HG02642 (cell line): ENCODE data around the gene VCAN.

Experiments
- ATAC-seq: cut with Tn5 transposase; IDR thresholded peaks from one replicate; pipeline ENCODE4 v1.9.1; 2021; ENCODE audit warnings: mild to moderate bottlenecking; ENCODE audit not compliant: unreplicated experiment, poor library complexity

VCAN gene

DNA sequence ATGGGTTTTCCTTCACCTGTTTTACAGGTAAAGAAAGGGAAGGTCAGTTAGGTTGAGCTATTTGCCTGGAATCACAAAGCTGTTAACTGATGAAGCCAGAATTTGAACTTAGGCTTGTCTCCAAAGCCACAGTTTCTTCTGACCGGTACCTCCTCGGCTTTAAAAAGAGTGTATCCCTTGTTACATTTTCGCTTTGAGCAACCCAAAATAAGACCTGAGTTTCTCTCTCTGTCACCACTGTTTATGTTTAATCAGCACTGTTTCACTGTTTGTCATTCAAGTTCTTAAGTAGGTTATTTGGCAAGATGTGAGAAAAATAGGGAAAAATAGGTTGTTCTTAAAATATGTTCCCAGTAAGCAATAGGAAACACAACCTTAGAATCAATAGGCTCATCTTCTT is 84.6 kb downstream of the VCAN start:
- ATAC-seq: peak; percentile 87

DNA sequence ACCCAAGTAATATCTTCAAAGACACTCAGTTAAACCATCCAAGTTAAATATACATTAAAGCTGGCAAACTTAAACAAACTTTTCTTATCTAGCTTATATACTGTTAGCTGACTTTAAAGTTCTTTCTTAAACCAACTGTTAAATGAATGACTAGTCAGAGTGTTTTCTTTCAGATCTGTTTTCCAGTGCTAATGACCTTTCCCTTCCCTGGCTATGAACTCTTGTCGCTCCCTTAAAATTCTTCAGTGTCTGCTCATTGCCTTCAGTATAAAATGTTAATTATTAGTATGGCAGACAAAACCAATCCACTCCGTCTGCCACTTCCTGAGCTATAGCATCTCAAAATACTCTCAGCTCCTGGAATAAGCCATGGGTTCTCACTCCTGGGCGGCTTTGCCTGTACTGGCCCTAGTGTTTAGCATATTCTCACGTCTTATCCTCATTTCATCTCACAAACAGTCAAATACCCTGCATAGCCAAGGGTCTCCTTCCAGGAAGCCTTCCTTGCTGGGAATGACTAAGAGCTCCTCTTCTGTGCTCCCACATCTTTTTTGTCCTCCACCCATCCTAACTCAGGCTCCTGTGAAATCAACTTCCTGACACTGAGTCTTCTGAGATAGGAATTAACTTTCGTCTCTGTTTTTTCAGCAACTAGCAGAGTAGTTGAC is 87.7 kb downstream of the VCAN start:
- no peak for ATAC-seq

DNA sequence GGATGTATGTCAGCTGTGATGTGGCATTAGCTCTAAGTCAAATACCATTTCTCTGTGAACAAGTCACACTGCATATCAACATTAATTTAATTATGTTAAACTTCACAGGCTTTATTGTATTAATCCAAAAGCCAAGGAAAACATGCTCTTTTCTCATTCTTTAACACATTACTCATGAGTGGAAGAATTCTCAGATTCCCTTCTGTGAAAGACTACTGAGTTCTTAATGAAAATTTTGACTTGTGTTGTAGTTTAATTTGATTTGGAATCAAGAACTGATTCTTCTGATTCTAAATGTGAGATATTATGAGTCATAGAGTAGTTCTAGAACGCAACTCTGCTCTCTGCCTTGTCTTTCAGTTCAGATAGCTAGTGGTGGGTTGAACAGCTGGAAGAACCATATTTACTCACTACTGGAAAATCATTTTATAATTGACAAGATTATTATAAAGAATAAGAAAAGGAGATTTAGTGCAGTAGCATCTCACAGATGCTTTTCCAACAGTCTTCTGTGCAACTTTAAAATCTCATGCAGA is 90.6 kb downstream of the VCAN start:
- no peak for ATAC-seq

GRCh38 chr5:83562791-83563557 is 91.4 kb downstream of the VCAN start:
- ATAC-seq: no peak

DNA sequence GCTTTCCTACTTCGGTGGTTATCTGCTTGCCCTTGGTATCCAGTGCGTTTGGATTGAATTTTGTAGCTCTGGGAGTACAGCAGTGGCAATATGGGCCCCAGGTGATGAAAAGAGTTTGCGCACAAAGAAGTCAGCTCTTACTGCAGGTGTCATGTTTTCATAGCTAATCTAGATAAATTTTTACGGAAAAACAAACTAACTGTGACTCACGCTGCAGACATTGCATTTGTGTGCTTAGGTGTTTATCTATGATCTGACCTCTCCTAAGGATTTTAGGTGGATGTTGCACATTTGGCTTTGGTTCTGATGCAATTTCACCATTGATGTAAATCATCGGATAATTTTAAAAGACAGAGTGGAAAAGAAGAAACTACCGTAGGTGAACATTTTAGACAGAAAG is 92.1 kb downstream of the VCAN start:
- ATAC-seq: no peak

GRCh38 chr5:83564069-83564749 is 92.7 kb downstream of the VCAN start:
- ATAC-seq: peak; percentile 69

DNA sequence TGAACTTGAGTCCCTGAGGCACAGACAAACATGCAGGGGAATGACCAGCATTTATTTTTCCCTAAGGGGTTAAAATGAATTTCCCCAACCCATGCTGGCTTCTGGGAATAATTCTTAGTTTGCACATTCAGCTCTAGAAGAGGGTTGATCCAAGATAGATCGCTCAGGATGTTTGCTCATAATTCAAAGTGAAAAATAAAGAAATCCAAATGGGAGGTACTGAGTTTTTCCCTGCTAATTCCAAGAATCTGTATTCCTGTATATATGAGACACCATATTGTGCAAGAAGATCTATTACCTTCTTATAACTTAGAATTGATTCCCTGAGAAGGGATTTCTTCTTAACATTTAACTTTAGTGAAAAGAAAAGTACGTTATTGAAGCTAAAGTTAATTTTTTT is 96.2 kb downstream of the VCAN start:
- ATAC-seq: no peak

DNA sequence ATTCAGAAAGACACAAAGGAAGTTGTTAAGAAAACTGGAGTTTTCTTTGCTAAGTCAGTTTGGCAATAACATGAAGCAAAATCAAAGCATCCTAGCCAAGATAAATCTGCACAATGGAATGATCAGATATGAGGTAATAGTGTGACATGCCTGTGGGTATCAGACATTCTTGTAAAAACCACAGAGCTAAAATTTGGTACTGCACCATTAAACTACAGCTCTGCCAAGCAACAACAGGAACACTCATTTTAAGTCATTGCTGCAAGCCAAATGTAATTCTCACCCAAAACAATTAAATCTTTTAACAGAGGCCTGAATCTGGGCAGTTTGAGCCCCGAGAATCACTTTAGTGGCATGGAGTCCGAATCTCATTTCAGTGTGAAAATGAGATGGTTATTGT is 96.6 kb downstream of the VCAN start:
- ATAC-seq: no peak

GRCh38 chr5:83570916-83571315 is 99.4 kb downstream of the VCAN start:
- no peak for ATAC-seq

DNA sequence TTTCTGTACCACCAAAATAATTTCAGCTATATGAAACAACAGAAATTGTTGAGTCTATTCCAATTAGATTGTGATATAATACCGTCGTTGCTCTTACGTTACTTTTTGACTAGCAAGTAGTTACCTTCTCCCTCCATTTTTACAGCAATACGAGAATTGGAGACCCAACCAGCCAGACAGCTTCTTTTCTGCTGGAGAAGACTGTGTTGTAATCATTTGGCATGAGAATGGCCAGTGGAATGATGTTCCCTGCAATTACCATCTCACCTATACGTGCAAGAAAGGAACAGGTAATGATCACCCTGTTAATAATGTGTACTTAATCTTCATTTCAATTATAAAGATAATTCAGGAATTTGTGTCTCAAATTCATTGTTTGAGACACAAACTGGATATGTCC is 100.7 kb downstream of the VCAN start:
- ATAC-seq: no peak

DNA sequence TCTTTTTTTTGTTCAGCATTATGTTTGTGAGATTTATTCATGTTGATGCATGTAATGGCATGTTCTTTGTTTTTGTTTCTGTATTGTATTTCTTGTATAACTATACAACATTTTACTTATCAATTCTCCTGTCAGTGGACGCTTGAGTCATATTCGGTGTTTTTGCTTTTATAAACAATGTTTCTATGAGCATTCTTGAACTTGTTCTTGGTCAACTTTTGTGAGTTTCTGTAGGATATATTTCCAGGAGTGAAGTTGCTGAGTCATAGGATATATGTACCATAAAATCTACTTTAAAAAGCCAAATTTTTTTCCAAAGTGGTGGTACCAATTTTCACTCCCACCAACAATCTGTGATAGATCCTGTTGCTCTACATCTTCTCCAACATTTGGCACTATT is 104.8 kb downstream of the VCAN start:
- ATAC-seq: no peak

DNA sequence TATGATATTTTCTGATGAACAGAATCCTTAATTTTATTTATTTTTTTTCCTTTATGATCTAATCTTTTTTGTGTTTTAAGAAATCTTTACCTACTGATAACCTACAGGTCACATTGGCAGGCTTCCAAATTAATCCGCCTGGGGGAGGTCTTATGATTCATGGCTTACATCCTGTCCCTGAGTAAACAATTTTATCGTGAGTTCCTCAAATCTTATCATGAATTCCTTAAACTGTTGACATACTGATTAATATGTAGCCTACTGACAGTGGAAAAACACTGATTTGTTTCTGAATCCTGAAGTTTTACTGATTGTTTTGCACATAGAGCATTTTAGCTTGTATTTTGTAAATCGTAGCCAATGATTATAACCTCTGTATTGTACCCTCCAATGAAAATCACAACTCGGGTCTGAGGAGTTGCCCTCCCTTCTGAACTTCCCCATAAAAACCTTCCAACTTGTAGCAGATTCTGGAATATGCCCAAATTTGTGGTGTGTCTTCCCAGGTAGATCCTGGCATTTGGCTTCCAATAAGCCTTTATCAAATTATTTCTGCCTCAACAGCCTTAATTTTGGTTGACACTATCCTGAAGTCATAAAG is 105.6 kb downstream of the VCAN start:
- no peak for ATAC-seq

DNA sequence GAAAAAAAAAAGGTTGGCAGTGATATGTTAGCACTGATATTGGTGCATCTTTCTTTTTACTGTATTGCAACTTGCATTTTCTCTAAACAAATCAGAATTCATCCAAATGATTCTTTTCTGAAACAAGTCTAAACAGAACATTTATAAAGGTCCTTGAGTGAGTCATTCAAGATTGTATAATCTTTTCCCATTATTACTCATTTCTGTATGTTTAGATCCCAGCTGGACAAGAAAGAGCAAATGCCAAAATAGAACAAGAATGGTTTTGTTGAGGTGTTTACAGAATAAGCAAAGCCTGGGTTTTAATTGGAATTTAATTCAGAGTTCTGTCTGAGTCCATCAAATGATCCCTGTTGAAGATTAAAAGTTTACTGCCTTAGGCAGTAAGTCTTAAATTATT is 112.3 kb downstream of the VCAN start:
- ATAC-seq: no peak

- ATAC-seq: no peak
Measured at GRCh38 chr5:83586874-83587776, 115.6 kb downstream of the VCAN start.

GRCh38 chr5:83589786-83590185 is 118.2 kb downstream of the VCAN start:
- no peak for ATAC-seq

DNA sequence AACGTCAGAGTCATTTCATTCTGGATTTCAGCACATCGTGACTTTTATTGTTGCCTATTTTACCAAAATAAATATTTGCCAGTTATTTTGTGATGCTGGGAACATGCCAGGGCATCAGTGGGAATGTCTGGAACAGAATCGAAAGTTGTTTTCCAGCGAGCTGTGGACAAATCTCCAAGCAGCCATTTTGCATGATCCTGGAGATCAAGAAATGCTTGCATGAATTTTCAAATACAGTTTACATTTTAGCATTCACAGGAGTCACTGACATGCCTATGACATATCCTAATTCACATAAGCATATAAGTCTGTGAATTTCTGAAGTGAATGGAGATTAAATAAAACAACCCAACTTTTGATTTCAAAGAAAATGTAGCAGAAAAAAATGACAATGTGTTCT is 119.4 kb downstream of the VCAN start:
- no peak for ATAC-seq

DNA sequence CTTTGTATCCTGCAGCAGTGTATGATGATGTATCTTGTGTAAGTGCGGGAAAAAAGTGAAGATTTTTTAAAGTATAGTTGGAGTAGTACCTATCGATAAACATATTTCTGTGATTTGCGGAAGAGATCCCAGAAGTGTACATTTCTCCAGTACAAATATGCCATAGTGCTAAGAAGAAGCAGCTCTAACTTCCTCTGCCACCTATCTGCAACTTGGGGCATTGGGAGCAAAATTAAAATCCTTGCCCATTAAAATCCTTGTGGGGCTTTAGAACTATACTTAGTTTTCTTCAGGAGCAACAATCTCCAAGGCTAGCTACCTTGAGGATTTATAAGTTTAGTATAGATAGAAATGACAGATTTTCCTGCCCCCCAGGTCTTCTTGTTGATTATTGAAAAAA is 123.7 kb downstream of the VCAN start:
- no peak for ATAC-seq

DNA sequence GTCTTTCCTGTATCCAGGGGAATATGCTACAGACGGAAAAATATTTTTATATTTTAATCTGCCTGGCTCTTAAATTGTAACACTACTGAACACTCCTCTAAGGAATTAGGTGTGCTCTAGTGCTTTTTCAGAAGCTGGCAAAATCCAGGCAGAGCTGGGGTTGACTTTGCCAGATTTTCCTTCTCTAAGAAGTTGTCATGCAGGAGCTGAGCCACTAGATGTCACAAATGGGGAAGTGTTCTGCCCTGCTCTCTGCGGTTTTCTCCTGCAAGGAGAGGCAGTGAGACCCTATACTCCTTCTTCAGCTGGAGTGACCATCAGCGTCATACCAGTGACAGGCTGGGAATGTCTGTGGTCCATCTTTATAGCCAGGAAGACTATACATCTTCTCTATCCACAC is 136.6 kb downstream of the VCAN start:
- peak; percentile 73 for ATAC-seq

DNA sequence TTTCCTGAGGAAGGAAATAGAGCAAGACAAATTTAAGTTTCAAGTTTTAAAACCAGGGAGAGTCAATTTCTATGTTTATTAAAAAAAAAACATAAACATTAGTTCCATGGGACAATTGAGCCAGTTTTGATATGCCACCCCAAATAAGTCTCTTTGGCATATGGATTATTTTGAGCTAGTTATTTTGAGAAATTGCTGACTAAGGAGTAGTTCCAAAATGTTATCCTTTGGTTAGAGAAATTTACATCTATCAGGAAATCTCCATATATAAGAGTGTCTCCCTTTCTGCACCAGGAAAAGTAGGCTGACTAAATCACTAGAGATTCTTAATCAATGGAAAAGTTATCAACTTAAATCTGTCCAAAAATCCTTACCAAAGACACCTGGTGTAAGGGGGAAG is 143.3 kb downstream of the VCAN start:
- ATAC-seq: no peak

GRCh38 chr5:83628360-83628759 is 156.8 kb downstream of the VCAN start:
- ATAC-seq: no peak
